Breast epithelium (tissue), 4 donors: ENCODE measurements around the gene GNAL. TPM values are rescaled to one million over a fixed set of nuclear protein-coding genes. Genes with fewer than 3 reads are reported as not detected.

ENCODE experiments used
- DNase-seq, 2 donors: peaks; one replicate each; pipeline ENCODE4 v3.0.0-alpha.2; 2019; ENCODE audit warnings: low spot score in 2 of 2
- H3K27ac ChIP-seq, 2 donors: fragments of 200-600 bp; sonication (generic) in 1 of 2; one replicate each; pipeline ENCODE4 v1.5.1; 2016 to 2019; ENCODE audit warnings: mild to moderate bottlenecking in 1 of 2
- H3K27me3 ChIP-seq, 2 donors: fragments of 200-600 bp; sonication (generic) in 1 of 2; one replicate each; pipeline versions ENCODE4 v1.5.1 to v1.6.0; 2017 to 2019; ENCODE audit warnings: control low read depth in 1 of 2, mild to moderate bottlenecking in 1 of 2
- H3K36me3 ChIP-seq: fragments of 200-600 bp; one replicate; pipeline ENCODE4 v1.5.1; 2019
- H3K4me1 ChIP-seq, 2 donors: fragments of 200-600 bp; sonication (generic); one replicate each; pipeline ENCODE4 v1.5.1; 2016 to 2019; ENCODE audit warnings: control low read depth in 1 of 2
- H3K4me3 ChIP-seq, 3 donors: fragments of 200-600 bp; sonication (generic); 1 replicate in 2 of 3; 2 replicates in 1 of 3; pipeline ENCODE4 v1.5.1; 2016 to 2019; ENCODE audit warnings: mild to moderate bottlenecking in 3 of 3, moderate library complexity in 2 of 3
- H3K9me3 ChIP-seq, 2 donors: fragments of 200-600 bp; sonication (generic) in 1 of 2; one replicate each; pipeline ENCODE4 v1.5.1; 2016 to 2019; ENCODE audit warnings: control low read depth in 1 of 2
- POLR2A ChIP-seq: fragments of 450-650 bp; IDR thresholded peaks from one replicate; pipeline ENCODE4 v1.6.1; 2016; ENCODE audit warnings: antibody characterized with exemption, mild to moderate bottlenecking, moderate library complexity
- POLR2AphosphoS5 ChIP-seq, 3 donors: sonication (generic); formaldehyde crosslinking; IDR thresholded peaks; one replicate each; pipeline ENCODE4 v1.6.1; 2017; ENCODE audit warnings: antibody characterized with exemption in 3 of 3
- intact Hi-C: fragments of 100-400 bp; cut with DNase I; formaldehyde crosslinking; loops from one replicate; pipeline ENCODE4 v1.15.1; 2023; ENCODE audit warnings: low total_unique reads
- total RNA-seq, 3 donors: library from RNA; depleted of rRNA; stranded (reverse); fragments of >200 nt; gene quantifications; one replicate each; pipeline ENCODE4 v1.1.0, GENCODE V29; 2016
- TF ChIP-seq, protein P1 (sequence below), 3 donors: fragments of 450-650 bp; IDR thresholded peaks; one replicate each; pipeline ENCODE4 v1.5.1; 2016 to 2017; ENCODE audit warnings: antibody characterized with exemption in 3 of 3, mild to moderate bottlenecking in 3 of 3, moderate library complexity in 3 of 3

GNAL gene
- total RNA-seq, 3 donors from 2014 or later: 6.6 to 15.4 (median 7.5) TPM

DNA sequence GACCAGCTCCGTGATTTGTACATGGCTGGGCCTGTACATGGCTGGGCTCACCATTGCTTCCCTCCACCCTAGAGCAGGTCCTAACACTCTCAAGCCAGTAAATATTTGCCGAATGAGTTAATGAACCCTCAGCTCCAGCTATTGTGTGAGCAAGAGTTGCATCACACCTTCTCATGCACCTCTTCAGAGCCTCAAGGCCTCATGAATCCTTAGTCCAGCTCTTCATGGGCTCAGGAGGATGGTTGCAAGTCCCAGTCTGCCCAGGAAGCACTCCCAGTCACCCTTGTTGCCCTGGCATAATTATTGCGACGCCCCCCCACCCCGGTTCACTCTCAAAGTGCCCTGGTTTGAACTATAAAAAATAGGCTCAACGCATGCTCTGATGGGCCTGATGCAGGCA is 30.1 kb upstream of the GNAL start:
- DNase-seq: no peak
- H3K36me3 ChIP-seq: no peaks in the 10 kb centered on the region
- H3K4me3 ChIP-seq: no peak overlapping the region
- H3K9me3 ChIP-seq: no peaks in the 10 kb centered on the region
- intact Hi-C loops: no loop called here
- no peaks in the 10 kb centered on the region for H3K4me1 ChIP-seq
- H3K27ac ChIP-seq: no peak overlapping the region
- TF ChIP-seq, protein P1, sequence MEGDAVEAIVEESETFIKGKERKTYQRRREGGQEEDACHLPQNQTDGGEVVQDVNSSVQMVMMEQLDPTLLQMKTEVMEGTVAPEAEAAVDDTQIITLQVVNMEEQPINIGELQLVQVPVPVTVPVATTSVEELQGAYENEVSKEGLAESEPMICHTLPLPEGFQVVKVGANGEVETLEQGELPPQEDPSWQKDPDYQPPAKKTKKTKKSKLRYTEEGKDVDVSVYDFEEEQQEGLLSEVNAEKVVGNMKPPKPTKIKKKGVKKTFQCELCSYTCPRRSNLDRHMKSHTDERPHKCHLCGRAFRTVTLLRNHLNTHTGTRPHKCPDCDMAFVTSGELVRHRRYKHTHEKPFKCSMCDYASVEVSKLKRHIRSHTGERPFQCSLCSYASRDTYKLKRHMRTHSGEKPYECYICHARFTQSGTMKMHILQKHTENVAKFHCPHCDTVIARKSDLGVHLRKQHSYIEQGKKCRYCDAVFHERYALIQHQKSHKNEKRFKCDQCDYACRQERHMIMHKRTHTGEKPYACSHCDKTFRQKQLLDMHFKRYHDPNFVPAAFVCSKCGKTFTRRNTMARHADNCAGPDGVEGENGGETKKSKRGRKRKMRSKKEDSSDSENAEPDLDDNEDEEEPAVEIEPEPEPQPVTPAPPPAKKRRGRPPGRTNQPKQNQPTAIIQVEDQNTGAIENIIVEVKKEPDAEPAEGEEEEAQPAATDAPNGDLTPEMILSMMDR (IDR thresholded peaks at IDR 0.05): no peak
- TF ChIP-seq POLR2A: no peak
- TF ChIP-seq POLR2AphosphoS5 (IDR thresholded peaks at IDR 0.05): no peak
- H3K27me3 ChIP-seq: peaks cover 0 to under 1% of the 10 kb centered on the region in 2 donors

DNA sequence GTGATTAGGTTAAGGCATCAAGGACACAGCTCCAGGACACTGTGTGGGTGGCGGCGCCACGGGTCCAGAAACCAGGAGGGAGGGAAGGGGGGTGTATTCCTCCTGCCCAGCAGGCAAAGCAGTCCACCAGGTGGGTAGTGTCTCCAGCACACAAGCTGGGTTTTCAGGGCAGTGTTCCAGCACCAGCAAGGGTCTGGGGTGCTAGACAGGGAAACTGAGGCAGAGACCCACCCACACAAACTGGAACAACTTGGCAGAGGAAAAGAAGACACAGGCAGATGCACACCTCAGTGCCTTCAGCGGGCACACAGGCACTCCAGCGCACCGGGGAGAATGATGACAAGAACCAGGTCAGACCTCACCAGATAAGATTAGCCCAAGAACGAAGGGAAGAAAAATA is 28.4 kb upstream of the GNAL start:
- Histone ChIP-seq H3K27ac (no peak overlapping the region), H3K36me3 (no peaks in the 10 kb centered on the region), H3K9me3 (no peaks in the 10 kb centered on the region), H3K27me3 (peaks cover 0 to 7% of the 10 kb centered on the region in 2 donors), H3K4me1 (no peaks in the 10 kb centered on the region), H3K4me3 (no peak overlapping the region)
- DNase-seq: no peak
- intact Hi-C loops: no loop called here
- TF ChIP-seq POLR2AphosphoS5 (IDR thresholded peaks at IDR 0.05): no peak
- TF ChIP-seq POLR2A: no peak
- TF ChIP-seq, protein P1 (IDR thresholded peaks at IDR 0.05): no peak

DNA sequence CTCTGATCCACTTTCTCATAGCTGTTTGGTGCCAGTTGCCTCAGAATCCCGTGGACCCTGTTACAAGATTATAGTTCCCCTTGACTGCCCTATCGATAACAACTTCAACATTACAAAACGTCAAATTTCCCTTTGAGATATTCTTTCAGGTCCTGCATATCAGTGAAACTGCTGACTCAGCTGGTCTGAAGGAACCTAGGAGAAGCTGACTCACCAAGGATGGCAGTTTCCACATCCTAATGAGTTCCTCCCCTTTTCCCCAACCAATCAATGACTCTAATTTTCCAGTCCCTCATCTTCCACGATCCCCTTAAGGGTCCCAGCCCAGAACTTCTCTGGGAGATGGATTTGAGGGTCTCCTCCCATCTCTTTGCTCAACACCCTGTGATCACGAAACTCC is 27.6 kb upstream of the GNAL start:
- intact Hi-C loops: no loop called here
- Histone ChIP-seq H3K36me3 (no peaks in the 10 kb centered on the region), H3K27ac (no peak overlapping the region), H3K4me1 (no peaks in the 10 kb centered on the region), H3K9me3 (no peaks in the 10 kb centered on the region), H3K27me3 (peaks cover 0 to 7% of the 10 kb centered on the region in 2 donors), H3K4me3 (no peak overlapping the region)
- TF ChIP-seq POLR2A (no peak), POLR2AphosphoS5 (IDR thresholded peaks at IDR 0.05) (no peak)
- TF ChIP-seq, protein P1 (IDR thresholded peaks at IDR 0.05): no peak
- DNase-seq: no peak

DNA sequence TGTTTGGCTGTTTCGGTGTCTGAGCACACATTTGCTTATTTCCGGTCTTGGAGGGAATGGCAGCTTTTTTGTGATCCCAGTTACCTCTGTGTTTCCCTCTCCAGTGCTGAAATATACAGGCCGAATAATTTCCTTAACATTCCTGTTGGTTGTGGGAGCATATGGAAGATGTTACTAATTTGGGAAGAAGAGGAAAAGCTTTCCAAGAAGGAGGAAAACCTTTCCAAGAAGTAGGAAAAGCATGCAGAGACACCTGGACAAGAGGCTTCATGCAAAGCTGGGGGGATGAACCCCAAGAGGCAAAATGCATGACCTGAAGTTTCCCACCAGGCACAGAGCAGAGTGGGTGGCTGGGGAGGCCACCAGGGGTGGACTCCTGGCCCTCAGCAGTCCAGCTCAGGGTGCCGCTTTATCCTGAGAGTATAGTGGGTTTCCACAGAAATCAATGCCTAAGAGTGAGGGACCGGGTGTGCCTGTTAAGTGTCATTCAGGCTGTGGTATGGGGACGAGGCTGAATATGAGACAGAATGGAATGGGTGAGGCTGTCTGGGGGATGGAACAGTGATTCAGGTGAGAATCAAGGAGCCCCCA is 25.5 kb upstream of the GNAL start:
- no peaks in the 10 kb centered on the region for H3K4me1 ChIP-seq
- no peak overlapping the region for H3K4me3 ChIP-seq
- intact Hi-C loops: no loop called here
- no peak overlapping the region for H3K27ac ChIP-seq
- no peaks in the 10 kb centered on the region for H3K9me3 ChIP-seq
- no peaks in the 10 kb centered on the region for H3K36me3 ChIP-seq
- H3K27me3 ChIP-seq: peaks cover 0 to 7% of the 10 kb centered on the region in 2 donors
- TF ChIP-seq, protein P1 (IDR thresholded peaks at IDR 0.05): no peak
- TF ChIP-seq POLR2AphosphoS5 (IDR thresholded peaks at IDR 0.05) (no peak), POLR2A (no peak)
- no peak for DNase-seq

DNA sequence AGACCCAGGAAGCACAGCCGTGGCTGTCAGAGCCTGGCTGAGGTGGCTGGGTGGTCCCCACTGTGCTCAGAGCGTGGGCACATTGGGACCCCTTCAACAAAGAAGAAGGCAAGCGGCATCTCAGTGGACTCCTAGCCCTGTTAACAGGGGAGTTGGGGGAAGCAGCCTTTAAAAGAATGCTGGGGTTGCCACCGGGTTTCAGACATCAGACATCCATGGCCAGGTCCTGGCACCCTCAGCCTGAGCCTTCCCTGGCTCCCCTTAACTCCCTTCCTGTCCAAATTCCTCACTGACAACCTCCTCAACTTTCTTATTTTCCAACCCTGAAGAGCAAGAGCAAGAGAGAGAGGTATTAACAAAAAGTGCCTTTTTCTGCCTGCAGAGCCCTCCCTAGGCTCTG is 24.8 kb upstream of the GNAL start:
- Histone ChIP-seq H3K36me3 (no peaks in the 10 kb centered on the region), H3K9me3 (no peaks in the 10 kb centered on the region), H3K4me3 (no peak overlapping the region), H3K4me1 (no peaks in the 10 kb centered on the region), H3K27ac (no peak overlapping the region), H3K27me3 (peaks cover 0 to 7% of the 10 kb centered on the region in 2 donors)
- intact Hi-C loops: no loop called here
- TF ChIP-seq POLR2A (no peak), POLR2AphosphoS5 (IDR thresholded peaks at IDR 0.05) (no peak)
- TF ChIP-seq, protein P1 (IDR thresholded peaks at IDR 0.05): no peak
- no peak for DNase-seq
